Measurements from ENCODE around the gene ICA1. TPM values are rescaled to one million over a fixed set of nuclear protein-coding genes. Genes with fewer than 3 reads are reported as not detected.

ICA1 gene
- total and polyA plus RNA-seq, 12 donors: 29.5 to 92.1 (median 56.8) TPM

GRCh38 chr7:8152489-8153192 lies 109.3 kb downstream of the ICA1 start:
- TF ChIP-seq CTCF (IDR thresholded peaks at IDR 0.05): no peak
- peak in 4 of 8 donors; percentile 18 to 81 (median 46) for ATAC-seq
- intact Hi-C loops (cut with DNase I): no loop called here
- Histone ChIP-seq H3K36me3 (peaks cover 0 to 26% (median 7%) of the 10 kb centered on the region in 9 donors), H3K27ac (no peak overlapping the region), H3K9me3 (no peaks in the 10 kb centered on the region), H3K4me3 (no peak overlapping the region), H3K4me1 (peaks cover 0 to 29% (median 11%) of the 10 kb centered on the region in 9 donors), H3K27me3 (no peaks in the 10 kb centered on the region)
- 93 to 94% methylated on average over 4 of the region's 4 CpGs for WGBS, 2 donors
- DNase-seq: no peak

- no peak for ATAC-seq
- DNase-seq: no peak
- 87% methylated on average over 7 of the region's 7 CpGs for WGBS, 2 donors
- Histone ChIP-seq H3K4me3 (no peak overlapping the region), H3K27me3 (no peaks in the 10 kb centered on the region), H3K4me1 (peaks cover 0 to 35% (median 11%) of the 10 kb centered on the region in 9 donors), H3K9me3 (no peaks in the 10 kb centered on the region), H3K27ac (no peak overlapping the region), H3K36me3 (peaks cover 0 to 15% (median 5%) of the 10 kb centered on the region in 9 donors)
- intact Hi-C loops (cut with DNase I): no loop called here
- TF ChIP-seq CTCF (IDR thresholded peaks at IDR 0.05): no peak
Measured at GRCh38 chr7:8151161-8151725, 110.7 kb downstream of the ICA1 start.

- DNase-seq (no peak), ATAC-seq (peak in 3 of 8 donors; percentile 40 to 47 (median 43))
- TF ChIP-seq CTCF (IDR thresholded peaks at IDR 0.05): no peak
- Histone ChIP-seq H3K27me3 (no peaks in the 10 kb centered on the region), H3K4me3 (no peak overlapping the region), H3K27ac (peak overlapping the region in 1 of 10 donors; percentile 42), H3K9me3 (no peaks in the 10 kb centered on the region), H3K36me3 (no peaks in the 10 kb centered on the region), H3K4me1 (peaks cover 0 to 40% (median 12%) of the 10 kb centered on the region in 9 donors)
- intact Hi-C loops (cut with DNase I): no loop called here
- 47 to 60% methylated on average over 4 of the region's 4 CpGs for WGBS, 2 donors
Measured at GRCh38 chr7:8149222-8149621, 112.7 kb downstream of the ICA1 start.

- peak in 6 of 8 donors; percentile 30 to 57 (median 42) for ATAC-seq
- peak in 1 of 2 donors; percentile 18 for DNase-seq
- peaks cover 0 to 9% (median 0%) of the 10 kb centered on the region in 9 donors for H3K36me3 ChIP-seq
- intact Hi-C loops (cut with DNase I): no loop called here
- no peak overlapping the region for H3K27ac ChIP-seq
- TF ChIP-seq CTCF (IDR thresholded peaks at IDR 0.05): no peak
- H3K4me3 ChIP-seq: no peak overlapping the region
- H3K9me3 ChIP-seq: no peaks in the 10 kb centered on the region
- peaks cover 0 to 40% (median 12%) of the 10 kb centered on the region in 9 donors for H3K4me1 ChIP-seq
- no peaks in the 10 kb centered on the region for H3K27me3 ChIP-seq
- WGBS, 2 donors: 68 to 74% methylated on average over 11 of the region's 11 CpGs
Measured at GRCh38 chr7:8147760-8148463, 114.1 kb downstream of the ICA1 start.

Measured in heart right ventricle (tissue), 16 donors.